IPS-18c (cell line): ENCODE results near the gene PMVK.

Experiments
- H3K4me3 ChIP-seq: 2 replicates; pipeline ENCODE4 v1.7.0; 2013; ENCODE audit warnings: low read depth, mild to moderate bottlenecking, low read length, moderate library complexity; ENCODE audit not compliant: insufficient read depth
- H3K9me3 ChIP-seq: one replicate; pipeline ENCODE4 v1.6.1; 2013; ENCODE audit warnings: mild to moderate bottlenecking, low read length, moderate library complexity; ENCODE audit not compliant: control insufficient read depth, insufficient read depth

PMVK gene

GRCh38 chr1:154877370-154877974 lies 59.0 kb downstream of the PMVK start:
- no peak overlapping the region for H3K4me3 ChIP-seq
- H3K9me3 ChIP-seq, result no peaks in the 10 kb centered on the region

- Histone ChIP-seq H3K9me3 (no peaks in the 10 kb centered on the region), H3K4me3 (no peak overlapping the region)
Observed at GRCh38 chr1:154876842-154877369, 59.6 kb downstream of the PMVK start.
